Mesendoderm (in vitro differentiated cells): ENCODE data around the gene NT5DC1.

Experiments used
- DNase-seq: peaks from one replicate; pipeline ENCODE4 v3.0.0; 2013
- H2AK5ac ChIP-seq: 2 replicates; pipeline ENCODE4 v1.6.1; 2013; ENCODE audit warnings: low read length, inconsistent platforms
- H2BK120ac ChIP-seq: 2 replicates; pipeline ENCODE4 v1.6.1; 2013; ENCODE audit warnings: low read depth, mild to moderate bottlenecking, low read length, moderate library complexity, mixed read lengths
- H2BK15ac ChIP-seq: replicated peaks from 2 replicates; pipeline ENCODE4 v1.6.1; 2013; ENCODE audit warnings: low read depth, mild to moderate bottlenecking, moderate library complexity
- H2BK5ac ChIP-seq: 2 replicates; pipeline ENCODE4 v1.6.1; 2013; ENCODE audit warnings: low read length, inconsistent platforms
- H3K18ac ChIP-seq: 2 replicates; pipeline ENCODE4 v1.6.1; 2013; ENCODE audit warnings: mild to moderate bottlenecking, low read length, mixed read lengths
- H3K23ac ChIP-seq: one replicate; pipeline ENCODE4 v1.6.1; 2013; ENCODE audit warnings: low read length
- H3K27ac ChIP-seq: 2 replicates; pipeline ENCODE4 v1.5.1; 2013; ENCODE audit warnings: low read depth, mild to moderate bottlenecking, inconsistent platforms, low read length, moderate library complexity
- H3K27me3 ChIP-seq: 2 replicates; pipeline ENCODE4 v1.6.1; 2013; ENCODE audit warnings: low read length, control low read depth, mild to moderate bottlenecking, inconsistent platforms; ENCODE audit not compliant: insufficient read depth, poor library complexity
- H3K36me3 ChIP-seq: 2 replicates; pipeline ENCODE4 v1.6.1; 2013; ENCODE audit warnings: low read length, inconsistent platforms; ENCODE audit not compliant: control insufficient read depth, insufficient read depth
- H3K4ac ChIP-seq: one replicate; pipeline ENCODE4 v1.6.1; 2013; ENCODE audit warnings: low read depth, mild to moderate bottlenecking, low read length, moderate library complexity
- H3K4me1 ChIP-seq: 2 replicates; pipeline ENCODE4 v1.6.1; 2013; ENCODE audit warnings: low read depth, low read length, inconsistent platforms; ENCODE audit not compliant: control insufficient read depth
- H3K4me2 ChIP-seq: 2 replicates; pipeline ENCODE4 v1.6.1; 2013; ENCODE audit warnings: low read length
- H3K4me3 ChIP-seq: 2 replicates; pipeline ENCODE4 v1.5.1; 2013; ENCODE audit warnings: mild to moderate bottlenecking, low read length
- H3K56ac ChIP-seq: one replicate; pipeline ENCODE4 v1.6.1; 2013; ENCODE audit warnings: low read length
- H3K79me1 ChIP-seq: 2 replicates; pipeline ENCODE4 v1.6.1; 2013; ENCODE audit warnings: low read length, inconsistent platforms
- H3K79me2 ChIP-seq: 2 replicates; pipeline ENCODE4 v1.6.1; 2013; ENCODE audit warnings: mild to moderate bottlenecking, low read length; ENCODE audit not compliant: control insufficient read depth, insufficient read depth
- H3K9ac ChIP-seq: 2 replicates; pipeline ENCODE4 v1.6.1; 2013; ENCODE audit warnings: low read length, inconsistent platforms
- H4K5ac ChIP-seq: one replicate; pipeline ENCODE4 v1.6.1; 2013; ENCODE audit warnings: low read length
- H4K8ac ChIP-seq: one replicate; pipeline ENCODE4 v1.6.1; 2013; ENCODE audit warnings: low read depth, mild to moderate bottlenecking, control low read depth, low read length, moderate library complexity
- WGBS: extraction: QIAGEN DNeasy Blood & Tissue Kit; methylation state at CpG from one replicate; pipeline ENCODE4 v1.1.7; 2013; ENCODE audit warnings: low lambda C conversion rate, missing lambda C conversion rate; ENCODE audit not compliant: insufficient coverage; ENCODE audit errors: extremely low coverage; 5-methylcytosine and 5-hydroxymethylcytosine counted together

NT5DC1 gene

DNA sequence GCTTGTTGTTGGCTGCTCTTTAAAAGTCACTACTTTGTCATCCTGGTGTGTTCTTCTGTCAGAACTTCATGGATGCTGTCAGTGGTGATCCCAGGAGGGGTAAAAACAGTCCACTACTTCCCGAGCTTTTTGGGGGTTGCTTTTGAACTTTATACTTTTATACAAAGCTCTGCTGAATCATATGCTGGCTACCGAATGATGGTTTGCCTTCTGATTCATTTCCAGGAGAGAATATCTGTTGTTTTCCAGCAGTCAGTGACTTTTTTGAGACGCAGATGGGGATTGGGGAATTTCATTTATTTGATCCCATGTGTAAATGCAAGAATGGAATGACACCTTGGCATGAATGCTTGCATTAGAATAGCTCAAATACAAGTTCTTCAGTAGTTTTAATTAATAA is 58.0 kb downstream of the NT5DC1 start:
- Histone ChIP-seq H4K5ac (no peak overlapping the region), H3K23ac (no peak overlapping the region), H3K79me2 (no peaks in the 10 kb centered on the region), H4K8ac (no peak overlapping the region), H3K9ac (no peak overlapping the region), H3K4ac (no peak overlapping the region), H3K79me1 (no peaks in the 10 kb centered on the region), H3K36me3 (no peaks in the 10 kb centered on the region), H3K56ac (no peak overlapping the region), H2BK5ac (no peak overlapping the region), H3K4me3 (no peak overlapping the region), H3K27ac (no peak overlapping the region), H3K4me1 (no peaks in the 10 kb centered on the region), H3K27me3 (no peaks in the 10 kb centered on the region), H2BK15ac (no peak overlapping the region), H3K18ac (no peak overlapping the region), H3K4me2 (no peak overlapping the region), H2BK120ac (no peak overlapping the region), H2AK5ac (no peak overlapping the region)
- WGBS: no CpG with 5 or more reads among the region's 3 CpGs
- no peak for DNase-seq

DNA sequence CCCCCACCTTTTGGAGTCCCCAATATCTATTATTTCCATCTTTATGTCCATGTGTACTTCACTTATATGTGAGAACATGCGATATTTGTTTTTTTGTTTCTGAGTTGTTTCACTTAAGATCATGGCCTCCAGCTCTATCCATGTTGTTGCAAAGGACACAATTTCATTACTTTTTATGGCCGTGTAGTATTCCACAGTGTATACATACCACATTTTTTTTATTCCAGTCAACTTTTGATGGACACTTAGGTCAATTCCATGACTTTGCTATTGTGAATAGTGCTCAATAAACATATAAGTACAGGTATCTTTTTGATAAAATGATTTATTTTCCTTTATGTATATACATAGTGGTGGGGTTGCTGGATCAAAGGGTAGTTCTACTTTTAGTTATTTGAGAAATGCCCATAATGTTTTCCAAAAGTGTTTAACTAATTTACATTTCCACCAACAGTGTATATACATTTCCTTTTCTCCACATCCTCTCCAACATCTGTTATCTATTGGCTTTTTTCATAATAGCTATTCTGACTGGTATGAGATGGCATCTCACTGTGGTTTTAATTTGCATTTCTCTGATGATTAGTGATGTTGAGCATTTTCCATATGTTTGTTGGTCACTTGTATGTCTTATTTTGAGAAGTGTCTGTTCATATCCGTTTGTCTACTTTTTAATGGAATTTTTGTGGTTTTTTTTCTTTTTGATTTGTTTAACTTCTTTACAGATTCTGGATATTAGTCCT is 59.3 kb downstream of the NT5DC1 start:
- no peaks in the 10 kb centered on the region for H3K36me3 ChIP-seq
- no peak overlapping the region for H3K23ac ChIP-seq
- H3K27me3 ChIP-seq: no peaks in the 10 kb centered on the region
- H2BK5ac ChIP-seq: no peak overlapping the region
- H2AK5ac ChIP-seq: no peak overlapping the region
- no peak overlapping the region for H4K5ac ChIP-seq
- no peak for DNase-seq
- H3K79me1 ChIP-seq: no peaks in the 10 kb centered on the region
- no peak overlapping the region for H2BK15ac ChIP-seq
- no peak overlapping the region for H3K4ac ChIP-seq
- no peak overlapping the region for H3K4me3 ChIP-seq
- WGBS: no CpG with 5 or more reads among the region's 3 CpGs
- no peak overlapping the region for H4K8ac ChIP-seq
- no peak overlapping the region for H3K4me2 ChIP-seq
- H3K18ac ChIP-seq: no peak overlapping the region
- no peak overlapping the region for H3K27ac ChIP-seq
- no peak overlapping the region for H2BK120ac ChIP-seq
- no peaks in the 10 kb centered on the region for H3K4me1 ChIP-seq
- H3K56ac ChIP-seq: no peak overlapping the region
- no peak overlapping the region for H3K9ac ChIP-seq
- no peaks in the 10 kb centered on the region for H3K79me2 ChIP-seq

DNA sequence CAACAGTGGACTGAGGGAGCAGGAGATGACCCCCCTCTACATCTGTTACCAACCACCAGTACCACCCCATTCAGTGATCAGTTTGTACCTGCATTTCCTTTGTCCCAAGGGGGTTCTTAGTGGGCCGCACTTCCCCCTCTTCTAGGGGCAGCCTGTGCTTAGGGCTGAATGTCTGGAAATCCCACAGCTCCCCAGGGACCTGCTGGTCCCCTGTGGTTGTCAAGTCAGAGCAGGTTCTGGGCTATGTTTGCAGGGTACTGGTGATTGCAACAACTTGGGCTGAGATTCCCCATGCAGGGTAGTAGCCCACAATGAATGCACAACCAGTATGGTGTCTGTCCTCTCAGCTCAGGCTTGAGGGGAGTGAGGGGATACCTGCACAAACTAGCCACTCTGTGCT is 64.9 kb downstream of the NT5DC1 start:
- Histone ChIP-seq H3K27me3 (no peaks in the 10 kb centered on the region), H3K79me2 (no peaks in the 10 kb centered on the region), H3K56ac (no peak overlapping the region), H2BK5ac (no peak overlapping the region), H3K23ac (no peak overlapping the region), H3K36me3 (no peaks in the 10 kb centered on the region), H3K4ac (no peak overlapping the region), H2BK120ac (no peak overlapping the region), H3K79me1 (no peaks in the 10 kb centered on the region), H3K9ac (no peak overlapping the region), H4K5ac (no peak overlapping the region), H3K18ac (no peak overlapping the region), H3K4me2 (no peak overlapping the region), H4K8ac (no peak overlapping the region), H3K4me1 (no peaks in the 10 kb centered on the region), H2BK15ac (no peak overlapping the region), H2AK5ac (no peak overlapping the region), H3K4me3 (no peak overlapping the region), H3K27ac (no peak overlapping the region)
- WGBS: no CpG with 5 or more reads among the region's 1 CpG
- DNase-seq: no peak

DNA sequence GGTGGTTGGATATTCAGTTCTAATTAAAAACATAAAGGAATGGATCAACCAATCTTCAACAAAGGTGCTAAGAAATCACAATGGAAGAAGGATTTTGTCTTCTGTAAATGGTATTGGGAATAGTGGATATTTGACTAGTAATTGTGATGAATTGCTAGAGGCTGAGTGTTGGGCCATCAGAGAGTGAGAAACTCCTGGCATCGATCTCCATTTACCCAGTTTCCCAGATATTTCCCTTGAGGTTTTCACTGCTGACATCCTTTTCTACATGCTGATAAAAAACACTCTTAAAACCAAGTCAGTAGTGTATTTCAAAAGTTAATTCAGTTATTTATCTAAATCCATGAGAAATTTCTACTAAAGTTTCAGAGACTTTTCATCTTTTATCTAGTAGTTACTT is 65.7 kb downstream of the NT5DC1 start:
- Histone ChIP-seq H3K4ac (no peak overlapping the region), H3K79me1 (no peaks in the 10 kb centered on the region), H3K4me1 (no peaks in the 10 kb centered on the region), H2BK120ac (no peak overlapping the region), H4K5ac (no peak overlapping the region), H2BK15ac (no peak overlapping the region), H3K56ac (no peak overlapping the region), H3K18ac (no peak overlapping the region), H2BK5ac (no peak overlapping the region), H4K8ac (no peak overlapping the region), H3K4me2 (no peak overlapping the region), H3K27me3 (no peaks in the 10 kb centered on the region), H3K9ac (no peak overlapping the region), H3K4me3 (no peak overlapping the region), H3K36me3 (no peaks in the 10 kb centered on the region), H2AK5ac (no peak overlapping the region), H3K23ac (no peak overlapping the region), H3K27ac (no peak overlapping the region), H3K79me2 (no peaks in the 10 kb centered on the region)
- no CpG with 5 or more reads among the region's 1 CpG for WGBS
- no peak for DNase-seq

DNA sequence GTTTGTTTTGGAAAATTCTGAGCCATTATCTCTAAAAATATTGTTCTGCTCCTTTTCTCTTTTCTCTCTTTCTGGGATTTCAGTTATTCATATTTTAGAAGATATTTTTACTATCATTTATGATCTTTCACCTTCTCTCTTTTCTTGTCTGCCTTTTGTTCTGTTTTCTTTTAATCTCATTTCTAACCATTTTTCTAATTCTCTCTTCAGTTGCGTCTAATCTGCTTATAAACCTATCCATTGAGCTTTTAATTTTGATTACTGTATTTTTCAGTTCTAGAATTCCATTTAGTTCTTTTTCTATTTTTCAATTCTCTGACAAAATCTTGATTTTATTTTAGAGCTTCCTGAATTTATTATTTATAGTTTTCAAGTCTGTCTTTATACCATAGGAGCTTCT is 67.5 kb downstream of the NT5DC1 start:
- no peak overlapping the region for H3K56ac ChIP-seq
- no peaks in the 10 kb centered on the region for H3K27me3 ChIP-seq
- H4K5ac ChIP-seq: no peak overlapping the region
- H3K79me2 ChIP-seq: no peaks in the 10 kb centered on the region
- no peak overlapping the region for H3K4me3 ChIP-seq
- no peaks in the 10 kb centered on the region for H3K4me1 ChIP-seq
- H3K36me3 ChIP-seq: no peaks in the 10 kb centered on the region
- H2BK5ac ChIP-seq: no peak overlapping the region
- DNase-seq: no peak
- H2AK5ac ChIP-seq: no peak overlapping the region
- H2BK120ac ChIP-seq: no peak overlapping the region
- no peak overlapping the region for H4K8ac ChIP-seq
- H3K4ac ChIP-seq: no peak overlapping the region
- H3K23ac ChIP-seq: no peak overlapping the region
- no peak overlapping the region for H3K18ac ChIP-seq
- no CpG with 5 or more reads among the region's 1 CpG for WGBS
- H3K4me2 ChIP-seq: no peak overlapping the region
- H3K9ac ChIP-seq: no peak overlapping the region
- no peak overlapping the region for H3K27ac ChIP-seq
- H2BK15ac ChIP-seq: no peak overlapping the region
- H3K79me1 ChIP-seq: no peaks in the 10 kb centered on the region

DNA sequence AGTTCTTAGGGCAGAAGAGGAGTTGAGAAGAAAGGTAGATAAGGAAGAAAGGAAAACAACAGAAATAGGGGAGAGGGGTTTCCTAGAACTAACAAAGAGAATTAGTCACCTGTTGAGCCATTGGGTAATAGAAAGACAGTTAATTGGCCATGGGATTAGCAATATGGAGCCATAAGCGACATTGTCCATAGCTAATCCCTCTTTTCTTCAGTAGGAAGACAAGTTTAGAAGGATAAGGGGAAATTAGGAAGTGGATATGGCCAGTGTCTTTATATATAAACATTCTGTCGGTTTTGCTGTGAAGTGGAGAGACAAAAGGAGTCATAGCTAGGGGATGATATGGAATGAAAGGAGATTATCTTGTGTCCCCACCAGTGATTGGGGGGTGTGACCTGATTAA is 69.2 kb downstream of the NT5DC1 start:
- no peak overlapping the region for H3K56ac ChIP-seq
- no peaks in the 10 kb centered on the region for H3K27me3 ChIP-seq
- H2BK120ac ChIP-seq: no peak overlapping the region
- no peaks in the 10 kb centered on the region for H3K36me3 ChIP-seq
- no peaks in the 10 kb centered on the region for H3K79me2 ChIP-seq
- no CpG with 5 or more reads among the region's 2 CpGs for WGBS
- no peak overlapping the region for H4K8ac ChIP-seq
- H3K79me1 ChIP-seq: no peaks in the 10 kb centered on the region
- no peaks in the 10 kb centered on the region for H3K4me1 ChIP-seq
- no peak overlapping the region for H4K5ac ChIP-seq
- DNase-seq: no peak
- H3K23ac ChIP-seq: no peak overlapping the region
- H2BK15ac ChIP-seq: no peak overlapping the region
- no peak overlapping the region for H3K18ac ChIP-seq
- no peak overlapping the region for H3K27ac ChIP-seq
- H2AK5ac ChIP-seq: no peak overlapping the region
- no peak overlapping the region for H3K9ac ChIP-seq
- no peak overlapping the region for H3K4me2 ChIP-seq
- H3K4ac ChIP-seq: no peak overlapping the region
- no peak overlapping the region for H3K4me3 ChIP-seq
- H2BK5ac ChIP-seq: no peak overlapping the region
